Peyer's patch (tissue), 4 donors: ENCODE results near the gene TBL1XR1.

ENCODE experiments used
- CTCF ChIP-seq, 6 experiments: fragments of 450-650 bp in 4 of 6; fragments of 200-600 bp in 2 of 6; sonication (generic) in 1 of 6; IDR thresholded peaks; one replicate each; pipeline ENCODE4 v1.5.1; 2017 to 2019; ENCODE audit warnings: antibody characterized with exemption in 6 of 6, mild to moderate bottlenecking in 3 of 6, moderate library complexity in 1 of 6
- POLR2A ChIP-seq, 2 donors: fragments of 450-650 bp; IDR thresholded peaks; one replicate each; pipeline ENCODE4 v1.5.1; 2017; ENCODE audit warnings: antibody characterized with exemption in 2 of 2, mild to moderate bottlenecking in 2 of 2, moderate library complexity in 2 of 2

GRCh38 chr3:177169936-177170722 lies 27.2 kb downstream of the TBL1XR1 start:
- no peak for TF ChIP-seq CTCF (IDR thresholded peaks at IDR 0.05)
- no peak for TF ChIP-seq POLR2A (IDR thresholded peaks at IDR 0.05)
